Measurements from ENCODE around the gene ZEB2.

DNA sequence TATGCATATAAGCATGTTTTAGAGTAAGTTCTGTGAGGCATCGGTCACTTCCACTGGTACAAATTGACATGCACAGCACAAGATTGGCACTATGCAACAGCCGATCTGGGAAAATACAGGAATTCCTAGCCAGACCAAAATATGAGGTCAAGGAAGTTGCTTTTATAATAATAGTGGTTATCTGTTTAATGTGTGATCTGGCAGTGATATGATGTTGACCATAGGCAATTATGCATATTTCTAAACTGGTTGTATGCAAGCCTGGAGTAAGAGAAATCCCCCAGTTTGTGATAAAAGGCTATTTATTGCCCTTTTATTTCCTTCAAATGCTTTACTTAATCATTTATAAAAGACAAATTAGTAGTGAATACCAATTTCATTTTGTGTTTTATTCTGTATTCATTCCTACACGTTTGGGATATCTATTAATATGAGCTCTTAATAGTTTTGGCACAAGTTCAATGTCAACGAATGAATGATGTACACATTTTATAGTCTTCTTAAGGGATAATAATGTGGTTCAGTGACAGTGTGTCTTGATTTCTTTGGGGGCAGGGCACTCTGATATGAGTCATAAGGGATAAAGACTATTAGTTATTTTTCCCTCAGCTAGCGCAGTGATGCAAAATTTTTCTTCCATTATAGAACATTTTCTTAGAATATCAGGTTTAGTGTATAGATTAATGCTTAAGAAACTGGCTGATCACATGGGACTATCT, 34.7 kb upstream of the ZEB2 start:
- no peak for TF ChIP-seq POLR2A (IDR thresholded peaks at IDR 0.05)
- no peak for TF ChIP-seq CTCF (IDR thresholded peaks at IDR 0.05)

Data from thyroid gland (tissue), 4 donors.